Trophoblast cell (in vitro differentiated cells and primary cell): ENCODE data around the gene KDM4B.

Source experiments
- DNase-seq, 2 donors: peaks; one replicate each; pipeline ENCODE4 v3.0.0-alpha.2; 2016
- H2AFZ ChIP-seq: 2 replicates; pipeline ENCODE4 v1.6.1; 2013; ENCODE audit warnings: low read length, moderate library complexity, mild to moderate bottlenecking; ENCODE audit not compliant: insufficient read depth, poor library complexity
- H2AK5ac ChIP-seq: 2 replicates; pipeline ENCODE4 v1.6.1; 2013; ENCODE audit warnings: mild to moderate bottlenecking, low read length
- H2BK120ac ChIP-seq: 2 replicates; pipeline ENCODE4 v1.6.1; 2013; ENCODE audit warnings: low read length, mild to moderate bottlenecking, moderate library complexity; ENCODE audit not compliant: insufficient read depth, poor library complexity
- H2BK12ac ChIP-seq: 2 replicates; pipeline ENCODE4 v1.6.1; 2013; ENCODE audit warnings: mild to moderate bottlenecking, low read length, moderate library complexity
- H2BK5ac ChIP-seq: 2 replicates; pipeline ENCODE4 v1.6.1; 2013; ENCODE audit warnings: low read length, low read depth, moderate library complexity, mild to moderate bottlenecking; ENCODE audit not compliant: poor library complexity
- H3K14ac ChIP-seq: 2 replicates; pipeline ENCODE4 v1.6.1; 2013; ENCODE audit warnings: mild to moderate bottlenecking, low read length
- H3K18ac ChIP-seq: 2 replicates; pipeline ENCODE4 v1.6.1; 2013; ENCODE audit warnings: mild to moderate bottlenecking, low read length
- H3K23ac ChIP-seq: 2 replicates; pipeline ENCODE4 v1.6.1; 2013; ENCODE audit warnings: low read length
- H3K27ac ChIP-seq: 2 replicates; pipeline ENCODE4 v1.5.1; 2013; ENCODE audit warnings: low read depth, mild to moderate bottlenecking, inconsistent platforms, low read length, moderate library complexity
- H3K27me3 ChIP-seq: 2 replicates; pipeline ENCODE4 v1.6.1; 2013; ENCODE audit warnings: inconsistent platforms, mild to moderate bottlenecking, low read length, moderate library complexity; ENCODE audit not compliant: insufficient read depth
- H3K36me3 ChIP-seq, 2 experiments: 1 replicate in 1 of 2; 2 replicates in 1 of 2; pipeline ENCODE4 v1.6.1; 2013; ENCODE audit warnings: low read length in 2 of 2, mild to moderate bottlenecking in 2 of 2, moderate library complexity in 1 of 2; ENCODE audit not compliant: insufficient read depth in 2 of 2, control insufficient read depth in 1 of 2
- H3K4ac ChIP-seq: 2 replicates; pipeline ENCODE4 v1.6.1; 2013; ENCODE audit warnings: low read depth, mild to moderate bottlenecking, low read length, moderate library complexity
- H3K4me1 ChIP-seq, 2 experiments: 1 replicate in 1 of 2; 2 replicates in 1 of 2; pipeline ENCODE4 v1.6.1; 2013; ENCODE audit warnings: low read length in 2 of 2, mild to moderate bottlenecking in 2 of 2, moderate library complexity in 1 of 2; ENCODE audit not compliant: insufficient read depth in 2 of 2, control insufficient read depth in 1 of 2
- H3K4me2 ChIP-seq: 2 replicates; pipeline ENCODE4 v1.6.1; 2013; ENCODE audit warnings: inconsistent platforms, mild to moderate bottlenecking, low read length, moderate library complexity
- H3K4me3 ChIP-seq: 2 replicates; pipeline ENCODE4 v1.5.1; 2013; ENCODE audit warnings: mild to moderate bottlenecking, low read depth, low read length, inconsistent platforms
- H3K79me1 ChIP-seq: one replicate; pipeline ENCODE4 v1.6.1; 2013; ENCODE audit warnings: low read length
- H3K79me2 ChIP-seq: 2 replicates; pipeline ENCODE4 v1.6.1; 2013; ENCODE audit warnings: low read length, mild to moderate bottlenecking; ENCODE audit not compliant: control insufficient read depth, insufficient read depth, poor library complexity
- H3K9ac ChIP-seq: 2 replicates; pipeline ENCODE4 v1.6.1; 2013; ENCODE audit warnings: mild to moderate bottlenecking, low read length
- H3K9me3 ChIP-seq: 2 replicates; pipeline ENCODE4 v1.6.1; 2013; ENCODE audit warnings: low read depth, mild to moderate bottlenecking, control low read depth, inconsistent platforms, low read length; ENCODE audit not compliant: insufficient read depth
- H4K12ac ChIP-seq: 2 replicates; pipeline ENCODE4 v1.6.1; 2013; ENCODE audit warnings: low read depth, mild to moderate bottlenecking, low read length, moderate library complexity
- H4K8ac ChIP-seq: 2 replicates; pipeline ENCODE4 v1.6.1; 2013; ENCODE audit warnings: low read depth, mild to moderate bottlenecking, low read length, moderate library complexity
- H4K91ac ChIP-seq: one replicate; pipeline ENCODE4 v1.6.1; 2013; ENCODE audit warnings: low read depth, mild to moderate bottlenecking, low read length, moderate library complexity
- WGBS: extraction: QIAGEN DNeasy Blood & Tissue Kit; methylation state at CpG from one replicate; pipeline ENCODE4 v1.1.7; 2013; ENCODE audit warnings: missing lambda C conversion rate; ENCODE audit not compliant: insufficient read length, insufficient coverage; ENCODE audit errors: extremely low coverage; 5-methylcytosine and 5-hydroxymethylcytosine counted together

Gene KDM4B

DNA sequence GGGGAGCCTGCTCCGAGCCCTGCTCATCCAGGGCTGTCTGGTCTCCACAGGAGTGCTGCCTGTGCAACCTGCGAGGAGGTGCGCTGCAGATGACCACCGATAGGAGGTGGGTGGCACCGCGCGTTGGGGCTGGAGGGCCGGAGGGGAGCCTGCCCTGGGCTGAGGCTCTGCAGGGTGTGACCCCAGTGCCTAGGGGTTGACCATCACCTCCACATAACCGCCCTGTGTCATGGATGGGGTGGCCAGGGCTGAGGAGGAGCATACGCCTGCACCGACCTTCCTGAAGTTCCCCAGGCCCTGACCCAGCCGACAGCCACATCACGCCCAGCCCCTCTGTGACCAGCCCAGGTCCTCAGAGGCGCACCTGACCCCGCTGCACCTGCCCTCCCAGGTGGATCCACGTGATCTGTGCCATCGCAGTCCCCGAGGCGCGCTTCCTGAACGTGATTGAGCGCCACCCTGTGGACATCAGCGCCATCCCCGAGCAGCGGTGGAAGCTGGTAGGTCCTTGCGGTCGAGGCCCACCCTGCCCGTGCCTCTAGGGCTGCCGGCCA lies 168.7 kb downstream of the KDM4B start:
- Histone ChIP-seq H3K4me3 (no peak overlapping the region), H3K27me3 (no peaks in the 10 kb centered on the region), H3K36me3 (peaks cover 95 to 99% of the 10 kb centered on the region in 2 experiments), H2BK120ac (no peak overlapping the region), H3K9me3 (no peaks in the 10 kb centered on the region), H3K79me1 (peaks cover 13% of the 10 kb centered on the region), H4K8ac (no peak overlapping the region), H3K18ac (no peak overlapping the region), H3K4me1 (peaks cover 18 to 19% of the 10 kb centered on the region in 2 experiments), H2AFZ (no peak overlapping the region), H3K27ac (no peak overlapping the region), H2AK5ac (no peak overlapping the region), H2BK12ac (no peak overlapping the region), H2BK5ac (no peak overlapping the region), H3K23ac (no peak overlapping the region), H3K4ac (no peak overlapping the region), H3K9ac (no peak overlapping the region), H4K12ac (no peak overlapping the region), H3K4me2 (no peak overlapping the region), H3K79me2 (peaks cover 9% of the 10 kb centered on the region), H4K91ac (no peak overlapping the region), H3K14ac (no peak overlapping the region)
- DNase-seq = no peak
- no CpG with 5 or more reads among the region's 29 CpGs for WGBS

GRCh38 chr19:5138606-5139582 lies 170.0 kb downstream of the KDM4B start:
- Histone ChIP-seq H3K27ac (no peak overlapping the region), H4K8ac (no peak overlapping the region), H2AK5ac (no peak overlapping the region), H3K79me2 (peaks cover 2% of the 10 kb centered on the region), H3K9ac (no peak overlapping the region), H4K91ac (no peak overlapping the region), H4K12ac (no peak overlapping the region), H3K36me3 (peaks cover 96 to 97% of the 10 kb centered on the region in 2 experiments), H2BK12ac (no peak overlapping the region), H3K9me3 (no peaks in the 10 kb centered on the region), H3K79me1 (peaks cover under 1% of the 10 kb centered on the region), H3K23ac (no peak overlapping the region), H3K4ac (no peak overlapping the region), H2BK5ac (no peak overlapping the region), H2BK120ac (no peak overlapping the region), H3K27me3 (no peaks in the 10 kb centered on the region), H3K4me2 (no peak overlapping the region), H3K4me3 (no peak overlapping the region), H2AFZ (no peak overlapping the region), H3K14ac (no peak overlapping the region), H3K18ac (no peak overlapping the region), H3K4me1 (peaks cover 5 to 8% of the 10 kb centered on the region in 2 experiments)
- DNase-seq = peak; percentile 92 to 96
- WGBS = no CpG with 5 or more reads among the region's 30 CpGs

DNA sequence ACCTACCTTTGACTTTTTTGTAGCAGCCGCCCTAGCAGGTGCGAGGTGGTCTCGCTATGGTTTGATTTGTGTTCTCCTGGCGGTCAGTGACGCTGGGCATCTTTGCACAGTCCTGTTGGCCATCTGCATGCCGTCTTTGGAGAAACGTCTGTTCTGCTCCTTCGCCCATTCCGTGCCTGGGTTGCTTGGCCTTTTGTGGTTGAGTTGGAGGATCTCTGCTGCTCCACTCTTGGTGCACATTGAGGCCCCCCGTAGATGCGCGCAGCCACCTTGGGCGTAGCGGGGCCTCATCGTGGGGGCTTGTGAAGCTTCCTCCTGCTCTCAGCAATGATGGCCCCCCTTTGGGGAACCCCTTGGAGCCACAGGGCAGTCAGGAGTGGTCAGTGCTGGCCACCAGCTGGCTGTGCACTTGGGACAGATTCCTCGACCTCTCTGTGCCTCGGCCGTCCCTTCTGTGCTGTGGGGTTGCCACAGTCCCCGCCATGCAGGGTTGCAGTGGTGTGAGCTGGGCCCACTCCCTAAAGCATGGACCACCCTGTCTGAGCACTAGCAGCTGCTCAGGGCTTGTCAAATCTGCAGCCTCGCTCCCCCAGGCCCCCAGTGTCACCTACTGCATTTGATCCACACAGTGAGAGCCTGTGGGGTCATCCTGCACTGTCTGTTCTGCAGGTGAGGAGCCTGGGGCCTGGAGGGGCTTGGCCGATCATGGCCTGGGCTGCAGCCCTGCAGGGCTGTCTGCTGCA lies 170.8 kb downstream of the KDM4B start:
- DNase-seq = no peak

DNA sequence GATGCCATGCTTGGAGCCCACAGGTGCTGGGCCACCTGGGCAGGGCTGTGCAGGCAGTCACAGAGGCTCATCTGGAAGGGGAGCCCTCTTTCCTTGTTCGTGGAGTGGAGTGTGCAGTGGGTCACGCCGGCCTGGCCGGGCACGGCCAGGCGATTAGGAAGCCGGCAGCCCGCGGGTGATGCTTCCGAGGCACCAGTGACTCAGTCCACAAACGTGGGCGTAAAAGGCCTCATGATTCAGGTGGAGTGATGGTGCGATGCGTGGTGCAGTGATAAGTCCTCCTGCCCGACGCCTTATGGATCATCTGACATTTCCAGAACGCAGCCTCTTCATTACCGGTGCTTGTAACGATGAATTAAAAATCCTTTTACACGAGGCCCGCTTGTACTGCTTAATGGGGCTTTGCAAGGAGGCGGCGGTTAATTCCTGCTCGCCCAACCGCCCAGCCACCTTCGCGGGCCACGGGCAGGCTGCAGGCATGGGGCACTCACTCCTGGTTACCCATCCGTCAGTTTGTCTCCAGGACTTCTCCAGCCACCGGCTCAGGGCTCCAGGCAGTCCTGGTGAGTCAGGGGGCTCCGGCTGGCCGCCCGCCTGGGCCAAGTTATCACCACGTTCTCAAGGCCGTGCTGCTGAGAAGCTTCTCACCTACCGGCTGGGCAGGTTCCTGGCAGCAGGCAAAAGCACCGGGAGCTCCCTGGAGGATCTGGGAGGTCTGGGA lies 172.4 kb downstream of the KDM4B start:
- no peaks in the 10 kb centered on the region for H3K79me2 ChIP-seq
- DNase-seq = peak; percentile 35 to 57
- H3K14ac ChIP-seq = no peak overlapping the region
- H4K8ac ChIP-seq = no peak overlapping the region
- H3K9ac ChIP-seq = no peak overlapping the region
- H2BK5ac ChIP-seq = no peak overlapping the region
- H3K4ac ChIP-seq = no peak overlapping the region
- H3K36me3 ChIP-seq = peaks cover 89 to 92% of the 10 kb centered on the region in 2 experiments
- H3K23ac ChIP-seq = no peak overlapping the region
- no peaks in the 10 kb centered on the region for H3K79me1 ChIP-seq
- H3K4me2 ChIP-seq = no peak overlapping the region
- H2AFZ ChIP-seq = no peak overlapping the region
- H3K18ac ChIP-seq = no peak overlapping the region
- no peak overlapping the region for H4K91ac ChIP-seq
- H3K4me1 ChIP-seq = no peaks in the 10 kb centered on the region
- no CpG with 5 or more reads among the region's 37 CpGs for WGBS
- no peaks in the 10 kb centered on the region for H3K27me3 ChIP-seq
- no peaks in the 10 kb centered on the region for H3K9me3 ChIP-seq
- H3K4me3 ChIP-seq = no peak overlapping the region
- H3K27ac ChIP-seq = no peak overlapping the region
- no peak overlapping the region for H4K12ac ChIP-seq
- H2BK120ac ChIP-seq = no peak overlapping the region
- H2AK5ac ChIP-seq = no peak overlapping the region
- H2BK12ac ChIP-seq = no peak overlapping the region

More for the DNA sequence above, 170.8 kb downstream of the KDM4B start:
- H3K14ac ChIP-seq = no peak overlapping the region
- no peak overlapping the region for H2BK5ac ChIP-seq
- H3K4me1 ChIP-seq = no peaks in the 10 kb centered on the region
- no peaks in the 10 kb centered on the region for H3K79me1 ChIP-seq
- no peak overlapping the region for H4K8ac ChIP-seq
- no peak overlapping the region for H3K23ac ChIP-seq
- no peak overlapping the region for H3K4ac ChIP-seq
- no peak overlapping the region for H2BK12ac ChIP-seq
- H2AFZ ChIP-seq = no peak overlapping the region
- H3K27me3 ChIP-seq = no peaks in the 10 kb centered on the region
- H3K4me3 ChIP-seq = no peak overlapping the region
- H4K12ac ChIP-seq = no peak overlapping the region
- no peaks in the 10 kb centered on the region for H3K9me3 ChIP-seq
- H2AK5ac ChIP-seq = no peak overlapping the region
- no peak overlapping the region for H3K9ac ChIP-seq
- no peak overlapping the region for H3K27ac ChIP-seq
- no peak overlapping the region for H2BK120ac ChIP-seq
- no peaks in the 10 kb centered on the region for H3K79me2 ChIP-seq
- H3K18ac ChIP-seq = no peak overlapping the region
- H3K36me3 ChIP-seq = peaks cover 95 to 96% of the 10 kb centered on the region in 2 experiments
- no peak overlapping the region for H3K4me2 ChIP-seq
- no CpG with 5 or more reads among the region's 21 CpGs for WGBS
- H4K91ac ChIP-seq = peak overlapping the region; percentile 18
